B cell (primary cell): ENCODE measurements around the gene MROH8.
"Not testable (repeated sequence)": the region's sequence is repeated elsewhere in the genome, so short reads cannot be mapped to it uniquely, and the experiment has no call there.

Source experiments
- CTCF ChIP-seq: fragments of 200-600 bp; IDR thresholded peaks from one replicate; pipeline ENCODE4 v1.8.0; 2022; ENCODE audit warnings: antibody characterized with exemption, mild to moderate bottlenecking
- EZH2 ChIP-seq: IDR thresholded peaks from 2 replicates; pipeline ENCODE4 v1.6.1; 2012; ENCODE audit warnings: borderline replicate concordance, low read depth, mild to moderate bottlenecking, moderate library complexity, low read length; ENCODE audit not compliant: insufficient read depth, poor library complexity, severe bottlenecking

DNA sequence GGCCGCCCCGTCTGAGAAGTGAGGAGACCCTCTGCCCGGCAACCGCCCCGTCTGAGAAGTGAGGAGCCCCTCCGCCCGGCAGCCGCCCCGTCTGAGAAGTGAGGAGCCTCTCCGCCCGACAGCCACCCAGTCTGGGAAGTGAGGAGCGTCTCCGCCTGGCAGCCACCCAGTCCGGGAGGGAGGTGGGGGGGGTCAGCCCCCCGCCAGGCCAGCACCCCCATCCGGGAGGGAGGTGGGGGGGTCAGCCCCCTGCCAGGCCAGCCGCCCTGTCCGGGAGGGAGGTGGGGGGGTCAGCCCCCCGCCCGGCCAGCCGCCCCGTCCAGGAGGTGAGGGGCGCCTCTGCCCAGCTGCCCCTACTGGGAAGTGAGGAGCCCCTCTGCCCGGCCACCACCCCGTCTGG lies 109.8 kb downstream of the MROH8 start:
- not testable (repeated sequence) for TF ChIP-seq CTCF, EZH2
